GM18873 (cell line): ENCODE results near the gene GP5.

Experiments used
- ATAC-seq: cut with Tn5 transposase; IDR thresholded peaks from one replicate; pipeline ENCODE4 v1.9.1; 2021; ENCODE audit warnings: mild to moderate bottlenecking, moderate library complexity, moderate number of reproducible peaks; ENCODE audit not compliant: unreplicated experiment, low FRiP score

GP5 gene

DNA sequence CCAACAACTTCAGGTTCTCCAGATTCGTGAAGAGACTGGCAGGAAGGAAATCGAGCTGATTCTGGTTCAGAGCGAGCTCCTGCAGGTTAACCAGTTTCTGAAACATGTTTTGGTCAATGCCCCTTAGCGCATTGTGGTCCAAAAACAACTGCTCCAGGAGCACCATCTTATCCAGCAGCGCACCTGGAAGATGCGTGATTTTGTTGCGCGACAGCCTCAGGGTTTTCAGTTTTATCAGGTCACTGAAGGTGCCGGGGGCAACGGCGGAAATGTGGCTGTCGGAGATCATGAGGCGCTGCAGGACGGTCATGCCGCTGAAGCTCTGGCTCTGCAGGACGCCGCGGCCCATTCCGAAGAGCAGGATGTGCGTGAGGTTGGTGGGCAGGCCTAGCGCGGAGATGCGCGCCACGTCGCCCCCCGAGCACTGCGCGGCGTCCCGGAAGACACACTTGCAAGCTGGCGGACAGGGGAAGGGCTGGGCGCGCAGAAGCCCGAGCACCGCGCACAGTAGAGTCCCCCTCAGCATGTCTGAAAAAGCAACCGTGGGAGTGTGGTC, 1.2 kb downstream of the GP5 start:
- ATAC-seq: no peak

DNA sequence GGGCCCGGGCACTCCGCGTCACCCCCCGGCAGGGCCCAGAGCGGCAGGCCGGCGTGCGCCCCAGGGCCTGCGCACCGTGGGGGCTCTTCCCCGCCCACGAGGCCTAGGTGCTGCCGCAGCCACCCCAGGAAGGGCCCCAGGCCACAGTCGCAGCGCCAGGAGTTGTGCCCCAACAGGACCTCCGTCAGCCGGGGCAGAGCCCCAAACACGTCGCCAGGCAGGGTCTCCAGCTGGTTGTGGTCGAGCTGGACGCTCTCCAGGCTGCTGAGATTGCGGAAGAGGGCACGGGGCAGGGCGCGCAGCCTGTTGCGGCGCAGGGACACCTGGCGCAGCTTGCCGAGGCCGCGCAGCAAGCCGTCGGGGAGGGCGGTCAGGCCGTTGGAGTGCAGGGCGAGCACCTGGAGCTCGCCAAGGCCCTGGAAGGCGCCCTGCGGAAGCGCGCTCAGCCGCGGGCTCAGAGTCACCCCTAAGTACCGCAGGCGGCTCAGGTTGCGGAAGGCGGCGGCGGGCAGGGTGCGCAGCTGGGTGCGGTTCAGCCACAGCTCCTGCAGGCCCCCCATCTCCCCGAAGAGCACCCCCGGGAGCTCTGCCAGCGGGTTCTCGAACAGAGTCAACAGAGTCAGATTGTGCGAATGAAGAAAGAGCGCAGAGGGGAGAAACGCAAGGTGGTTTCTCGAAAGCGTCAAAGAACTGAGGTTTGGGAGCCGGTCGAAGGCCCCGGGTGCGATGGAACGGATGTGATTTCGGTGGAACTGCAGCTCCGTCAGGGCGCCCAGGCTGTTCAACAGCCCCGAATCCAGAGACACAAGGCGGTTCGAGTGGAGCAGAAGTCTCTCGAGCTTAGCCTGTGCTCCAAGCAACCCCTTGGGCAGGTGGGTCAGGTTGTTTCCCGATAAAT, 2.0 kb downstream of the GP5 start:
- no peak for ATAC-seq

DNA sequence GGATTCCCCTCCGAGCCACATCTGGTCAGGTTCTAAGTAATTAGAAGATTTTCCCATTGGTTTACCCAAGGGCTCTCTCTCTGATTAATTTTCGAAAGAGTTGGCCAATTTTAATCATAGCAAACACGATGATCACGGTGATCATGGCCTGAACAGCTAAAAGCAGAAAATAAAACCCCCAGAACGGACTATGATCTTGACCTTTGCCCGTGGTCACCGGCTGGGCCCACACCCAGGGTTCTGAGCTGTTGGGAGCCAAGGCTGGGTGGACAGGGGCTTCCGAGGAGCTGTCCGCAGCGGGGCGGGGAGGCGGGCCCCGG, 2.6 kb downstream of the GP5 start:
- ATAC-seq: no peak

DNA sequence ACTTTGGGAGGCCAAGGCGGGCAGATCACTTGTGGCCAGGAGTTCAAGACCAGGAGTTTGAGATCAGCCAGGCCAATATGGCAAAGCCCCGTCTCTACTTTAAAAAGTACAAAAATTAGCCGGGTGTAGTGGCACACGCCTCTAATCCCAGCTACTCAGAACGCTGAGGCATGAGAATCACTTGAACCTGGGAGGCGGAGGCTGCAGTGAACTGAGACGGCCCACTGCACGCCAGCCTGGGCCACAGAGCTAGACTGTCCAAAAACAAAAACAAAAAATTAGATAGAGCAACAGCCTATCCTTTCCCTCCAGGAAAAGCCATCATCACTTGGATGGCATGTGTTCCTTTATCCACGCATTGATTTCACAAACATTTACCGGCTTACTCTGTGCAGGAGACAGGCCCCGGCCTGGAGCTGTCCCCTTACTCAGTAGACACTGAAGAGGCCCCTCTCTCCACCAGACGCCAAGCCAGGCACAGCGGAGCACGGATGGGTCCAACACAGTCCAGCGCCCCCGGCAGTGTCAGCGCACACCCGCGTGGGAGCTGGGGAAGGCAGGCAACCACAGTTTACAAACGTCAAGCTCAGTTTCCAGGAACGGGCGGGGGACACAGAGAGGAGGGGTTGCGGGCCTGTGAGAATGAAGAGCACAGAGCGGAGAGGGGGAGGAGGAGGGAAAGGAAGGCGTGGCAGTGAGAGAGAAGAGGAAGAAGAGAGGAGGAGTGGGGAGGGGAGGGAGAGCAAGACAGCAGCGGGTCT, 3.1 kb downstream of the GP5 start:
- ATAC-seq: no peak

DNA sequence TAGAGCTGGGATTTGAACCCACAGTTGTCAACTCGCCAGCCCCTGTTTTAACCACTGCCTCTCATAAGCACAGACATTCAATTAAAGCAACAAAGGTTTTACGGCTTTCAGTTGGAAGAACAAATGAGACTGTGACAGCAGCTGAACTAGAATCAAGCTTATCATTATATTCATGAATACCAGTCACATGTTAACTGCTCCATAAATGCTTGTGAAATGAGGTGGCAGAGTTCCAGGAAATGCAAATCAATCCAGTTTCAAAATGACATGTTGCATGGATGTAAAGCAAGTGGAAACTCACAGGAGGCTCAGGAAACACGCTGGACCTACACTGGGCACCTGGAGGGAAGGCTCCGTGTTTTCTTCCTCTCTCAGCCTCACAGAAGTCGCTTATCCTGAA, 3.9 kb downstream of the GP5 start:
- ATAC-seq: no peak

DNA sequence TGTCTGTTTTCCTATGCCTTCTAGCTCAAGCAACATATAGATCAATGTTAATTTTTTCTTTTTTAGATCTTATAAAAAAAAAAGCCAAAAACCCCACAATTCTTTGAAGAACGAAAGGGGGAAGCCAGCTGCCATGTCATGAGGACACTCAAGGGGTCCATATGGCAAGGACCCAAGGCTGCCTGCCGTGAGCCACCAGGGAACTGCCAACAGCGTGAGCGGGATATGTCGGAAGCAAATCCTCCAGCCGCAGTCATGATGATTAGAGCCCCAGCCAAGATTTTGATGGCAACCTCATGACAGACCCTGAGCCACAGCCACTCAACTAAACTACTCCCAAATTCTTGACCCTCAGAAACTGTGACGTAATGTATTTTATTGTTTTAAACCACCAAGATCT, 6.5 kb downstream of the GP5 start:
- ATAC-seq: no peak

DNA sequence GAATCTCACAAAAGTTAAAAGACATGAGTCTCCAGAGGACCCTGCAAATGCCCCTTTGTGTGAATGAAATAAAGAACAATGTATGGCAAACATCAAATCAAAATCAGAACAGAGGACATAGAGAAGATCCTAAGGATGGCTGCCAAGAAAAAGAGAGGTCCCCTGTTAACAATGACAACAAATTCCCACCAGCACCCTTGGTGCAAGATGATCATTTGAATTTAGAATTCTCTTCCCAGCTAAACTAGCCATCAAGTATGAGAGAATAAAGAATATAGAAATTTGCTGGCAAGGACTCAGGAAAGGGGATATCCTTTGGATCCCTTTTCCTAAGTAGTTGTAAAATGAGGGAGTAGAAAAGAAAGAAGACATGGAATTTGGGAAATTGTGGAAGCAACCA, 8.2 kb downstream of the GP5 start:
- no peak for ATAC-seq

DNA sequence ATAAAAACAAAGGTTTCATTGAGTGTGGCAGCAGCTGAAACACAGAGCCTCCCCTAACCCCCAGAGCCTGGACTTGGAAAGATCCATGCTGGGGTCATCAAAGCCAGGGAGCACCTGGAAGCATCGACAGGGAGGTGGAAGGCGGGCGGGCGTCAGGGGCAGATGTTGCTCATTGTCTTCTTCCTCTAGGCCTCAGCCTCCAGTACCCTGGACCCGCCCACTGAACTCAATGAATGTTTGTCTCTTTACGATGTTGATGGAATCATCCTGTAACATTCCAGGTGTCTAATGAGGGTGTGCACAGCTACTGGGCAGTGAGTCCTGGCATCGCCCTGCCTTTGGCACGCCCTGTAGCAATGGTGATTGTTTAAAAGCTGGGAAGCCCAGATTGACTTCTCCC, 9.8 kb downstream of the GP5 start:
- no peak for ATAC-seq

DNA sequence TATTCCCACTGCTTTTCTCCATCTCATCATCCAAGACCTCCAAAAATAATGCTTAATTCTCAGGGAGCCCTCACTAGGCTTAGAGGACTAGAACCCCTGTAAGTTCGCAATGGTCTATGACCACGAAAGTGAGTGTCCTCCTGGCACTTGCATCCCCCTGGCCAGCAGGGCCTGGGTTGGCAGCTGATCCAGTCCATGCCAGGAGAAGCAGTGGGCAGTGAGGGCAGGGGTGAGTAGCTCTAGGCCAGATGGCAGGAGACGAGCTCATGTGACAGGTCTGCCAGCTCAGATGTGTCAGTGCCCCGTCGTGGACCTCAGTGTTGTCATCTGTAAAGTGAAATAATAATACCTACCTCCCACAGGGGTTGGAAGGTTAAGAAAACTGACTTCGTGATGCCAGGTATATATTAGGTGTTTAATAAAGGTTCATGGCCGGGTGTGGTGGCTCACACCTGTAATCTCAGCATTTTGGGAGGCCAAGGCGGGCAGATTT, 11.1 kb downstream of the GP5 start:
- ATAC-seq: no peak

DNA sequence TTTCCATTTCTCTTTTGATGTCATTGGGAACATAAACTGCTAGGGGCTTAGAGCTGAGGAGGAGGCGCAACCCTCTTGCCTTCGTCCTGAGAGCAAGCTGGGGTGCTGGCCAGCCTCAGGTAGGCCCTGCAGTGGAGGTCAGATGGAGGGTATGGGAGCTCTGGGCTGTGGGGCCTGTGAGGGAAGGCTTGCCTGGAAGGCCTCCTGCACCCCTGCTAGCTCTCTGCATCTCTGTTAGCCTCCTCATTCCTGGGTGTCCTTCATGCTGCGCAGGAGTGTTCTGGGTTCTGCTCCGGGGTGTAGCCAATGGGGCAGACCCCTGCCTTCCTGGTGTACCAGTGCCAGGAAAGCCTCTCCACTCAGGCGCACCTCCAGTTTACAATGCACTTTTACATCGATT, 11.8 kb downstream of the GP5 start:
- no peak for ATAC-seq

DNA sequence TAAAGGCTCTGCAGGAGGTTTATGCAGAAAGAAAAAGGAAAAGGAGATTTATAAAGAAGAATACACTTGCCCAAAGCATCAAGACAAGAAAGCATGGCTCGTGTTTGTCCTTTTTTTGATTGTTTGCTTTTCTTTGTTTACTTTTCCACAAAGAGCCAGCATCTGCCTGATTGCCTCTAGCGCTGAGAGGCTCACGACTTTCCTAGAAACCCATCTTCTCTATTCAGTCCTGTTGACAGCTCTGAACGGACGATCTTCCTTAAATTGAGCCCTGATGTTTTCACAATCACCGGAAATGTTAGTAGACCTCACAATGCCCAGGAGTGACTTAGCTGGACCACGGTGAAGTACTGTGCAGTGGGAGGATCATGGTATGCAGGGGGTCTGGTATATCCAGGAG, 12.4 kb downstream of the GP5 start:
- no peak for ATAC-seq

DNA sequence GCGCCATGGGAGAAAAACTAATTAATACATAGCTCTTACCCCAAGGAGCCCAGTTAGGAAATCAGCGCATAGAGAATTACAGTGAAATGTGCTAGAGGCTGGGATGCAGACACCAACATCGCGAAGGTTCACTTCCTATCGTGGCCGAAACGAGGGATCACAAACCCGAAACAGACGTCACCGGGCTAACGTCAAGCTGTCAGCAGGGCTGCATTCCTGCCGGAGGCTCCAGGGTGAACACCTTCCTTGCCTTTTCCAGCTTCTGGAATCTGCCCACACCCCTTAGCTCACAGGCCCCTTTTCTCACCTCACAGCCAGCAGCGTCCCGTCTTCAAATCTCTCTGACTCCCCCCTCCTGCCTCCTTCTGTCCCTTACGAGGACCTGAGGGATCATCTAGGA, 13.0 kb downstream of the GP5 start:
- no peak for ATAC-seq

DNA sequence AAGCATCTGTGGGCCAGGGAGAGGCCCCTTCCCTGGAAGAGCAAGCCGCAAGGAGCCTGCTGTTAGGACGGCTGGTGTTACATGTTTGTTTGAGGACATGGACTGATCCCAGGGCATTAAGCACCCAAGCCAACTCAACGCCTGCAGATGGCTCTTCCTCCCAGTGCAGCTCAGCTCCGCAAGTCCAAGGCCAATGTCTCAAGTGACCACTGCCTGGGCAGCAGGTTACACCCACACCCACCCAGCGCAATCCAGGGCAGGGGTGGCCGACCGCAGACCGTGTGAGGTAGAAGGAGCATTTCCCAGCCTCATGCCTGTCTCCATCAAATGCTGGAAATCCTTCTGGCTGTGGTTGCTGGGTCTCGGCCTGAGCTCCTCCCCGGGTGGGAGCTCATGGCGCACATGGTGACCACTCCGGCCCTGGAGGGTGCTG, 14.5 kb downstream of the GP5 start:
- no peak for ATAC-seq

DNA sequence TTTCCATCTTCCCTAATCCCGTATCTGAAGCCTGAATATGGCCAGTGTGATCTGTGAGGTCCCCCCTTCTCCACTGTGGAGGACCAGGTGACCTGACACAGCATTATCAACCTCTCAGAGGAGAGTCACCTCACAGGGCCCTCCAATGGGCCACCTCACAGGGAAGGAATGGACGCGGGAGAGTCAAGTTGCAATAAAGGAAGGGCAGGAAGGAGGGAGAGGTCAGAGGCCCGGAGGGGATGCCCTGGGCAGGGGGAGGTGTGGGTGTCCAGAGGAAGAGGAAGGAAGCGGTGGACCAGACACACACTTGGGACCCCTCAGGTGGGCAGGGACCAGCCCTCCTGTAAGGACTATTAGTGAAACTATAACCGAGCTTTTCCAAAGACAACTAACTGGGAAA, 14.9 kb downstream of the GP5 start:
- ATAC-seq: no peak

DNA sequence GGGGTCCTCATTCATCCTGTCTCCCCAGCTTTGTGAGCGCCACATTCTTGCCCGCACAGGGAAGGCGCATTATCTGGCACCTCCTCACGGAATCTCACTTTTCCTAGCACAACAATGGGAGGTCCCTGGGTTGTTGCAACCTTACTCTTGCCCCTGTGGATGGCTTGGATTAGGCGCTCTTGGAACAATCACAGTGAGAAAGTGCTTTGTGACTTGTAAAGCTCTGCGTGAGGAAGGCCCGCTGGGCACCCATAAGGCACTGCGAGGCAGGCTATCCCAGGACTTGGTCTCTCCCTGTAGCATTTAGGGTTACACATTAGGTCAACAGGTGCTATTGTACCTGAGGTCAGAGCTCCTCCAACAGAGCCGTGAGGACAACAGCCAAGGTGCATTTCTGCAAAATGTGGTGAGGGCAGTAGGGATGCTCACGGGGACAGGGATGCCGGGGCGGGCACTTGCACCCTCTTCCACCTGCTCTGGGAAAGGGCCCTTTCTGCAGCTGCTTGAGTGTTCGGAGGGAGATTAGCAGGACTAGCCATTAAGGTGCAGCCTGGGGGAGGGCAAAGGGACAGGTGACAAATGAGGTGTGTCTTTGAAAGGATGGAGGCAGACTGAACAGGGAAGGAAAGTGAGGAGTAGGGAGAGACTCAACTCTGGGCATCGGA, 15.7 kb downstream of the GP5 start:
- no peak for ATAC-seq

DNA sequence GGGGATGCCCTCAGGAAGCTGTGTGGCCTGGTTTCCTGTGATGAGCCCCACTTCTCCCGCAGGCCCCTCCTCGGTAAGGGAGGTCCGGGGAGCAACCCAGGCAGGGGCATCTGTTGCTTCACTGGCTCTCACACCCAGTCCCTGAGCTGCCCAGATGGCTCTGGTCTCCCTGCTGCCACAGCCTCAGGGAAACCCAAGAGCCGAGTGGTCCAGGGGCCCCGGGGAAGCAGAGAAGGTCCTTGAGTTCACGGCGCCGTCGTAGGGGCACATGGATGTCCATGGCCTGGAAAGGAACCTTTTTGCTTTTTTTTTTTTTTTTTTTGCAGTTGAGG, 16.2 kb downstream of the GP5 start:
- no peak for ATAC-seq

DNA sequence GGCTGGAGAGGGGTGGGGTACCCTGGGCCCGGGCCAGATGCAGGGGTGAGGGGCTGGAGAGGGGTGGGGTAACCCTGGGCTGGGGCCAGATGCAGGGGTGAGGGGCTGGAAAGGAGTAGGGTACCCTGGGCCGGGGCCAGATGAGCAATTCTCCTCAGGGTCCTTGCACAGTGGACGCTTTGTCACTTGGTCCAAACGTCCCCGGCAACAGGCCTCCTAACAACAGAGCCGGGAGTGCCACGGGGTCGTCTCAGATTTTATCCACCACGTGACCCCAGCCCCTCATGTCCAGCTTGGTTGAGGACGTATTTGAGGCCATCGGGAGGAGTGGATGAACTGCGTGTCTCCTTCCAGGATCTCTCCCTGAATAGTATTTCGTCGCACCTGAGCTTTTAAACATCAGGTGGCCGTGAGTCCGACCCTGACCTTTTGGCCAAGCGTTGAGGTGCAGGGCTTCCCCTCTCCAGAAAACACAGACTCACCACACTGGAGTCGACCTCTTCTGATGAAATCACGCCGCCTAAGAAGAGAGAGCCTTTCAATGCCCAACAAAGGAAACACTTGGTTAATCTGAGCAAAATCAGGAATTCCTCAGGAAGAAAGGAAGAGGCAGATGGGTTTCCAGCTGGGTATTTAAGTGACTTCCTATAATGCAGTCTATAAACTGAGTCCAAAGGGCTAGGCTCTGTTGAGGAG, 16.7 kb downstream of the GP5 start:
- ATAC-seq: no peak

DNA sequence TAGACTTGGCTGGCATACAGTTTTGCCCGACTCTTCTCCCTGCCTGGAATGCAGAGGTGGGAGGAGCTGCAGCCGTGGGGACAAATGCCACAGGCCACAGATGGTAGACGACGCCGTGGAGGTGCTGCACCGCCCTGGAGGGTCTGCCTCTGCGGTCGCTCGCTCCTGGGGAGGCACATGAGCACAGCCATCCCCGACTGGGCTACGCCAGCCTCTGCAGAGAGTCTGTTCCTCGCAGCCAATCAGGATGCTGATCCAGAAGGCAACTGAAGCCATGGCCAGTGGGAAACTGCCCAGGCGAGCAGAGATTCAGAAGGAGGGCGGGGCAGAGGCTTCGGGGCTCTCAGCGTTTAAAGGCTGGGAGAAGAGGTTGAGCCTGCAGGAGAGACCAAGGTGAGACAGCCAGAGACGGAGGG, 17.6 kb downstream of the GP5 start:
- ATAC-seq: no peak

DNA sequence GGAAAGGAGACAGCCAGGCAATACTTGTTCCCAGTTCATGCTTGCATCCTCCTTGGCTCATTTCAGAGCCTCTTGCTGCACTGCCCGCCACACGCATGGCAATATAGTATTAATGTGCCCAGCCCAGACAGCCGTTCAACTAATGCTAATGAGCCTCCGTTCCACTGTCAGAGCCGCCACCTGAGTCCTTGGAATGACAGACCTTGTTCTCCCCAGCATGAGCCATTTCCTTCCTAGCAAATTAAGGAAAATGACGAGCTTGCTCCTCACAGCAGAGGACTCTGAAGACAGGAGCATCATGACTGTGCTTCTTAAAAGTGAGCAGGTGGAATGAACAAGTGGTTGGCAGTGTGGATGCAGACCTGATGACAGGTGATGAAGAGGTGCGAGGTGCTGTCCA, 18.7 kb downstream of the GP5 start:
- ATAC-seq: no peak

DNA sequence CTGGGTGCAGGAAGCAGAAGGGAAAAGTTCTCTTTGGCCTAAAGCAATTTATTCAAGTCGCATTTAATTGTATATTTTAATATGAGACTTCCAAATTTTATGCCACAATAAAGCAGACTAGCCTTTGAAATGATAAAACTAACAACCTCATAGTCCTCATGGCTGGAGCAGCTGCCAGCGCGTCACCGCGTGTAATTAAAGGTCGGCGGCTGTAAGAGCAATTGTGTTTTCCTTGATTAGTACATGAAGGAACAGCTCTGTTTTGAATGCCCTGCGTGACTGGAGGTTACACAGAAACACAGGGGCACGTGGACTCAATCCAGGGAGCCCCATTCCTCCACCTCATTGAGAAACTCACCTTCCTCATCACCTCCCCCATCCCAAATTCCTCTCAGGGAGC, 19.4 kb downstream of the GP5 start:
- ATAC-seq: no peak

DNA sequence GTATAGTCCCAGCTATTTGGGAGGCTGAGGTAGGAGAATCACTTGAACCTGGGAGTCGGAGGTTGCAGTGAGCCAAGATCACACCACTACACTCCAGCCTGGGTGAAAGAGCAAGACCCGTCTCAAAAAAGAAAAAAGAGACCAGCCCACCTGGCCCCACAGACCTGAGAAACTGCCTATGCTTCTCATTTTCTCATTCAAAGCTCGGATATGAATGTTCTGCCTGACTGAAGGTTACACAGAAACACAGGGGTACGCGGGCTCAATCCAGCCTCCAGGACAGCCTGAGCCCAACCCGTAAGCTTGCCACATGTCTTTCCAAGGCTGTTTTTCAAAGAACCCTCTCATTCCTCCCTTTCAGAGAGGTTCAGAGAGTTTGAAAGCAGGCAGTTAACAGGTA, 19.8 kb downstream of the GP5 start:
- no peak for ATAC-seq
